K562 (cell line): ENCODE measurements around the gene TUT7. TPM values are rescaled to one million over a fixed set of nuclear protein-coding genes. Genes with fewer than 3 reads are reported as not detected.
A peak's percentile ranks its signal among the peaks of the same experiment; 100 is the strongest.

Experiments used
- ATAC-seq: fragments of 200-7000 bp; cut with Tn5 transposase; 3 replicates; pipeline ENCODE4 v1.9.1; 2020; ENCODE audit warnings: moderate library complexity
- BruUV-seq: library from RNA; stranded (reverse); fragments of 400-500 nt; replicated peaks from 2 replicates; lab custom pipeline; 2021; lab: Mats Ljungman, UMichigan
- CTCF ChIA-PET: fragments of 300-600 bp; formaldehyde crosslinking; extraction: SDS; loops from one replicate; lab custom pipeline; 2021; ENCODE audit warnings: low intra/inter-chr PET ratio; lab: Yijun Ruan, JAX
- POLR2A ChIA-PET: fragments of 300-600, 350-650 bp; sonication (Branson Sonifier 250); formaldehyde crosslinking; extraction: SDS; loops from one replicate; lab custom pipeline; 2021; ENCODE audit warnings: antibody characterized with exemption, inconsistent platforms; lab: Yijun Ruan, JAX
- DNase-seq, 4 experiments: peaks; one replicate each; pipeline versions ENCODE4 v3.0.0 to v3.0.0-alpha.2; 2011 to 2018; ENCODE audit warnings: low spot score in 3 of 4, mixed read lengths in 3 of 4; ENCODE audit errors: extremely low read depth in 1 of 4
- FAIRE-seq: peaks from 2 replicates; lab custom pipeline; 2011; peaks lifted over from hg19 to GRCh38; lab: Jason Lieb, UNC
- H2AFZ ChIP-seq: 2 replicates; pipeline ENCODE4 v1.6.0; 2011; ENCODE audit warnings: low read depth, low read length, control low read depth, inconsistent platforms
- H3K27ac ChIP-seq: fragments of 200-600 bp; 3 replicates; pipeline ENCODE4 v1.8.0; 2011; ENCODE audit warnings: low read depth, mild to moderate bottlenecking, control low read depth, inconsistent platforms, low read length, moderate library complexity, mixed read lengths; ENCODE audit errors: extremely low read depth
- H3K27me3 ChIP-seq, 2 experiments: fragments of 300-600 bp in 1 of 2; 2 replicates in 1 of 2; 3 replicates in 1 of 2; pipeline versions ENCODE4 v1.6.0 to v1.8.0; 2011; ENCODE audit warnings: inconsistent platforms in 2 of 2, low read length in 2 of 2, mild to moderate bottlenecking in 1 of 2, mixed read lengths in 1 of 2, moderate library complexity in 1 of 2; ENCODE audit not compliant: control insufficient read depth in 2 of 2, insufficient read depth in 2 of 2
- H3K36me3 ChIP-seq: fragments of 300-600 bp; 3 replicates; pipeline ENCODE4 v1.8.0; 2011; ENCODE audit warnings: mild to moderate bottlenecking, low read length, inconsistent platforms; ENCODE audit not compliant: control insufficient read depth, insufficient read depth
- H3K4me1 ChIP-seq, 2 experiments: fragments of 200-600 bp in 1 of 2; replicated peaks in 1 of 2; 2 replicates in 1 of 2; 3 replicates in 1 of 2; pipeline versions ENCODE4 v1.5.1 to v1.8.0; 2011; ENCODE audit warnings: inconsistent platforms in 2 of 2, low read length in 2 of 2, mild to moderate bottlenecking in 1 of 2, mixed read lengths in 1 of 2, moderate library complexity in 1 of 2; ENCODE audit not compliant: control insufficient read depth in 2 of 2, insufficient read depth in 2 of 2
- H3K4me2 ChIP-seq: 2 replicates; pipeline ENCODE4 v1.6.1; 2011; ENCODE audit warnings: low read length, control low read depth, inconsistent platforms, mixed read lengths; ENCODE audit not compliant: insufficient read depth
- H3K4me3 ChIP-seq: fragments of 200-600 bp; sonication (generic), shearing (Covaris generic); 2 replicates; pipeline ENCODE4 v1.5.1; 2016; ENCODE audit warnings: control low read depth, inconsistent platforms
- H3K79me2 ChIP-seq: fragments of 200-600 bp; 3 replicates; pipeline ENCODE4 v1.8.0; 2011; ENCODE audit warnings: low read length, inconsistent platforms; ENCODE audit not compliant: control insufficient read depth, insufficient read depth
- H3K9ac ChIP-seq, 2 experiments: 2 replicates each; pipeline versions ENCODE4 v1.6.0 to v1.6.1; 2011; ENCODE audit warnings: low read depth in 2 of 2, low read length in 2 of 2, control low read depth in 1 of 2, inconsistent platforms in 1 of 2, mild to moderate bottlenecking in 1 of 2, mixed read lengths in 1 of 2; ENCODE audit not compliant: insufficient read depth in 1 of 2
- H3K9me1 ChIP-seq: one replicate; pipeline ENCODE4 v1.6.0; 2011; ENCODE audit warnings: inconsistent platforms, mild to moderate bottlenecking, low read length, moderate library complexity; ENCODE audit not compliant: control insufficient read depth, insufficient read depth
- H3K9me3 ChIP-seq: replicated peaks from 2 replicates; pipeline ENCODE4 v1.5.1; 2011; ENCODE audit warnings: low read depth, low read length, inconsistent platforms; ENCODE audit not compliant: control insufficient read depth, insufficient read depth
- H4K20me1 ChIP-seq: replicated peaks from 2 replicates; pipeline ENCODE4 v1.6.1; 2011; ENCODE audit warnings: low read length, inconsistent platforms, mixed read lengths; ENCODE audit not compliant: control insufficient read depth, insufficient read depth
- CTCF ChIP-seq, 3 experiments: IDR thresholded peaks in 2 of 3; conservative IDR thresholded peaks in 1 of 3; 2 replicates each; pipeline ENCODE4 v1.5.1; 2011 to 2012; ENCODE audit warnings: low read length in 3 of 3, mild to moderate bottlenecking in 3 of 3, control low read depth in 2 of 3, improper control_type of control experiment in 1 of 3, inconsistent platforms in 1 of 3, low read depth in 1 of 3, mixed read lengths in 1 of 3, moderate library complexity in 1 of 3; ENCODE audit not compliant: insufficient read depth in 2 of 3
- DDX20 ChIP-seq: fragments of 450-650 bp; IDR thresholded peaks from 2 replicates; pipeline ENCODE4 v1.6.1; 2016; ENCODE audit warnings: missing genetic modification characterization, low read depth, mild to moderate bottlenecking, missing compliant biosample characterization, moderate library complexity
- FOXM1 ChIP-seq, 2 experiments: fragments of 450-650 bp in 1 of 2; sonication (generic) in 1 of 2; formaldehyde crosslinking in 1 of 2; IDR thresholded peaks; 2 replicates each; pipeline versions ENCODE4 v1.6.1 to v1.9.0; 2017 to 2022; ENCODE audit warnings: low read depth in 2 of 2, mild to moderate bottlenecking in 2 of 2, missing genetic modification reagents in 1 of 2, moderate library complexity in 1 of 2
- HMGXB4 ChIP-seq: sonication (generic); formaldehyde crosslinking; IDR thresholded peaks from 2 replicates; pipeline ENCODE4 v1.8.1; 2023; ENCODE audit warnings: mild to moderate bottlenecking, missing genetic modification reagents
- RAD21 ChIP-seq, 2 experiments: fragments of 250-450 bp in 1 of 2; fragments of 450-650 bp in 1 of 2; sonication (Bioruptor Pico) in 1 of 2; formaldehyde crosslinking in 1 of 2; IDR thresholded peaks in 1 of 2; conservative IDR thresholded peaks in 1 of 2; 2 replicates each; pipeline versions ENCODE4 v1.4.0 to v1.8.0; 2020 to 2022; ENCODE audit warnings: mild to moderate bottlenecking in 2 of 2, moderate library complexity in 1 of 2
- ZNF384 ChIP-seq: IDR thresholded peaks from 2 replicates; pipeline ENCODE4 v1.6.1; 2012; ENCODE audit warnings: low read depth, low read length, improper control_type of control experiment
- WGBS: fragments of 100-300 bp; shearing (Covaris generic); methylation state at CpG from one replicate; pipeline ENCODE4 v1.1.6; 2016; ENCODE audit warnings: low coverage, mixed read lengths; ENCODE audit not compliant: insufficient coverage; ENCODE audit errors: missing lambda C conversion rate; 5-methylcytosine and 5-hydroxymethylcytosine counted together
- in situ Hi-C: fragments of 300-500 bp; cut with MboI; formaldehyde crosslinking; loops from 4 replicates; pipeline ENCODE4 v1.15.0; 2018; ENCODE audit warnings: inconsistent platforms, mixed read lengths
- intact Hi-C: fragments of 100-400 bp; cut with micrococcal nuclease; formaldehyde crosslinking; loops from 2 replicates; pipeline ENCODE4 v1.14.2; 2022
- polyA plus RNA-seq, 8 experiments: library from polyadenylated mRNA; depleted of rRNA in 4 of 8; stranded (reverse) in 5 of 8; unstranded in 3 of 8; fragments of >200 nt; fragmentation: Nextera tagmentation in 2 of 8; fragmentation: Illumina TruSeq in 1 of 8; extraction: Ambion mirVana in 2 of 8; extraction: Trizol in 1 of 8; gene quantifications; 2 replicates each; pipeline versions ENCODE4 v1.2.1 to v1.2.3, GENCODE V29; 2011 to 2014; ENCODE audit warnings: inconsistent platforms in 1 of 8, missing spikeins in 1 of 8
- small RNA-seq: library from RNA; depleted of rRNA; stranded (forward); fragments of <200 nt; gene quantifications from one replicate; pipeline ENCODE3, GENCODE V24; 2014
- total RNA-seq, 7 experiments: library from RNA; depleted of rRNA in 6 of 7; stranded (reverse); fragments of >200 nt in 6 of 7; fragmentation: Illumina TruSeq in 2 of 7; extraction: Trizol in 2 of 7; gene quantifications; 2 replicates each; pipeline versions ENCODE4 v1.2.1 to v1.2.3, GENCODE V29; 2011 to 2021; ENCODE audit warnings: low replicate concordance in 1 of 7

TUT7 gene
- total and polyA plus RNA-seq, 9 of the 15 experiments (the other 6 are each of a cell fraction or from before 2014, with no cell fraction given), result 5.9 to 26.9 (median 15.2) TPM

DNA sequence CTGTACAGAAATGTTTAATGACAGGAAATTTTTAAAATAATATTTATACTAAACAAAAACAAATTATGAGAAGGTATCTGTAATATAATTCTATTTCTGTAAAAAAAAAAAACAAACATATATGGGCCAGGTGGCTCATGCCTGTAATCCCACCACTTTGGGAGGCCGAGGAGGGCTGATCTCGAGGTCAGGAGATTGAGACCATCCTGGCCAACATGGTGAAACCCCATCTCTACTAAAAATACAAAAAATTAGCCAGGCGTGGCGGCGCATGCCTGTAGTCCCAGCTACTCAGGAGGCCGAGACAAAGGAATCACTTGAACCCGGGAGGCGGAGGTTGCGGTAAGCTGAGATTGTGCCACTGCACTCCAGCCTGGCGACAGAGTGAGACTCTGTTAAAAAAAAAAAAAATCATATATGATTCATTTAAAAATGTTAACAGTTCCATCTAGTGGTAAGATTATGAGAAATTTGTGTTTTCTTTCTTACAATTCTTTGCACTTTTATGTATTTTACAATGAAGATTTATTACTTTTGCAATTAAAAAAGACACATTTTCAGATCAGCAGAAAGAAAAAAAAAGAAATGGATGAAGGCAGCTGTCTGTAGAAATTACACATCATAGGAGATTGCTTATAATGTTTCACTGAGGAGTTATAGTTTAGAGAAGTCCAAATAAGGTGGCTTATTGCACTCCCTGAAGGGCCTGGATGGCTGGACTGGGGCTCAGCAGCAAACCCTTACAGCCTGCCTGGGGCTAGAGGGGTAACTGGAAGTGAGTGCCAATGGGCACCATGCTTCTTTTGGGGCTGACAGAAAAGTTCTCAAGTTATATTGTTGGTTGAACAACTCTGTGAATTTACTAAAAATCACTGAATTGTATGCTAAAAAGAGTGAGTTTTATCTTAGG lies 115.1 kb downstream of the TUT7 start:
- H3K27me3 ChIP-seq, result peaks cover 3 to 4% of the 10 kb centered on the region in 2 experiments; a peak in 1 of 5 replicates
- BruUV-seq, result no TSS peak
- WGBS, result 11% methylated on average over 4 of the region's 10 CpGs
- H3K27ac ChIP-seq, result no peak overlapping the region
- no peak overlapping the region for H3K4me3 ChIP-seq
- in situ Hi-C loops, result loop anchor here (25.0 kb wide), 1 partner anchor 427 kb away; no protein-coding TSS in a partner anchor
- no peaks in the 10 kb centered on the region for H4K20me1 ChIP-seq
- TF ChIP-seq CTCF (IDR thresholded peaks at IDR 0.05 in 2 of 3, conservative IDR thresholded peaks at IDR 0.05 in 1 of 3; ENCODE audit: insufficient read depth in 2 of 3, low read depth in 1 of 3, low read length in 3 of 3) (peak in 1 of 3 experiments; percentile 13; a peak in 1 of 6 replicates), ZNF384 (peak; percentile 57; the same call in 1 of the 2 replicates), FOXM1 (IDR thresholded peaks at IDR 0.05; ENCODE audit: low read depth) (no peak), FOXM1 (CRISPR knock-in tag; IDR thresholded peaks at IDR 0.05; ENCODE audit: low read depth) (no peak), RAD21 (CRISPR knock-in tag; conservative IDR thresholded peaks at IDR 0.05 in 1 of 2, IDR thresholded peaks at IDR 0.05 in 1 of 2) (peak in 1 of 2 experiments; percentile 28; a peak in 1 of 4 replicates), DDX20 (tag) (no peak), HMGXB4 (no peak)
- TF ChIP-seq, all 486 proteins: peak for 3
- intact Hi-C loops, result no loop called here
- Histone ChIP-seq H3K36me3 (no peaks in the 10 kb centered on the region), H3K79me2 (no peaks in the 10 kb centered on the region), H3K9me3 (no peaks in the 10 kb centered on the region), H3K4me1 (no peaks in the 10 kb centered on the region), H3K4me2 (no peak overlapping the region), H3K9ac (no peak overlapping the region), H3K9me1 (no peaks in the 10 kb centered on the region), H2AFZ (no peak overlapping the region)
- DNase-seq (no peak), FAIRE-seq (no peak), ATAC-seq (no peak)
- ChIA-PET CTCF (no interaction called here), POLR2A (interaction anchor here (1.2 kb wide), 1 partner anchor 23 kb away, joined by 3 read pairs; no protein-coding TSS in a partner anchor)

Small RNA genes lying within 50 kb of the gene (small RNA-seq; reads per million reads assigned to genes)
- not detected for gene RN7SKP264

Other genes with a start within 250 kb of the TUT7 start
- not detected in 2 replicates for gene C9orf153, start 94.8 kb downstream of the TUT7 start, total RNA-seq (2014; rRNA removed)
- gene C9orf153, start 94.8 kb downstream of the TUT7 start, total RNA-seq (2014; rRNA removed; fragmentation: Illumina TruSeq; extraction: Trizol), result 0.15 TPM in 1 of 2 replicates, not detected in the other
- 0.07 and 0.11 TPM in 2 replicates for gene C9orf153, start 94.8 kb downstream of the TUT7 start, total RNA-seq (2015; rRNA removed; fragmentation: Illumina TruSeq; extraction: Trizol)
- gene C9orf153, start 94.8 kb downstream of the TUT7 start, total RNA-seq (2021), result not detected in 2 replicates
- gene C9orf153, start 94.8 kb downstream of the TUT7 start, polyA plus RNA-seq (2011; rRNA removed), result 0.08 and 0.12 TPM in 2 replicates
- gene C9orf153, start 94.8 kb downstream of the TUT7 start, polyA plus RNA-seq (2014; fragmentation: Illumina TruSeq; extraction: Trizol), result not detected in 2 replicates
- gene C9orf153, start 94.8 kb downstream of the TUT7 start, polyA plus RNA-seq (2014; fragmentation: Nextera tagmentation; extraction: Ambion mirVana), result not detected
- gene C9orf153, start 94.8 kb downstream of the TUT7 start, polyA plus RNA-seq (2014; rRNA removed), result 1.2 TPM in 1 of 2 replicates, not detected in the other
- gene ISCA1, start 71.9 kb downstream of the TUT7 start, total RNA-seq (2014; rRNA removed), result 15.7 and 20.8 TPM in 2 replicates
- gene ISCA1, start 71.9 kb downstream of the TUT7 start, total RNA-seq (2014; rRNA removed; fragmentation: Illumina TruSeq; extraction: Trizol), result 27.1 and 29.6 TPM in 2 replicates
- gene ISCA1, start 71.9 kb downstream of the TUT7 start, total RNA-seq (2015; rRNA removed; fragmentation: Illumina TruSeq; extraction: Trizol), result 21.8 and 24.0 TPM in 2 replicates
- gene ISCA1, start 71.9 kb downstream of the TUT7 start, total RNA-seq (2021), result 19.1 and 19.3 TPM in 2 replicates
- 18.2 and 26.4 TPM in 2 replicates for gene ISCA1, start 71.9 kb downstream of the TUT7 start, polyA plus RNA-seq (2011; rRNA removed)
- gene ISCA1, start 71.9 kb downstream of the TUT7 start, polyA plus RNA-seq (2014; fragmentation: Illumina TruSeq; extraction: Trizol), result 22.2 and 26.3 TPM in 2 replicates
- gene ISCA1, start 71.9 kb downstream of the TUT7 start, polyA plus RNA-seq (2014; fragmentation: Nextera tagmentation; extraction: Ambion mirVana), result 10 to 100 TPM in 1 of 2 experiments, 1 to 10 TPM in 1; 6.5 to 11.1 TPM
- 20.0 and 24.8 TPM in 2 replicates for gene ISCA1, start 71.9 kb downstream of the TUT7 start, polyA plus RNA-seq (2014; rRNA removed)